Parathyroid adenoma (tissue), 2 donors: ENCODE results near the gene SLC25A21.
"Not testable (repeated sequence)": the region's sequence is repeated elsewhere in the genome, so short reads cannot be mapped to it uniquely, and the experiment has no call there.

ENCODE experiments used
- H2AFZ ChIP-seq: fragments of 300-600 bp; sonication (generic); one replicate; pipeline ENCODE4 v1.7.0; 2017; ENCODE audit warnings: antibody characterized with exemption, mild to moderate bottlenecking
- H3K27ac ChIP-seq: fragments of 300-600 bp; sonication (generic); one replicate; pipeline ENCODE4 v1.7.0; 2017
- H3K27me3 ChIP-seq: fragments of 300-600 bp; sonication (generic); one replicate; pipeline ENCODE4 v1.7.0; 2017; ENCODE audit warnings: low read length; ENCODE audit not compliant: control insufficient read depth, insufficient read depth
- H3K36me3 ChIP-seq: fragments of 300-600 bp; sonication (generic); one replicate; pipeline ENCODE4 v1.7.0; 2017; ENCODE audit warnings: low read length; ENCODE audit not compliant: control insufficient read depth, insufficient read depth
- H3K4me1 ChIP-seq: fragments of 300-600 bp; sonication (generic); one replicate; pipeline ENCODE4 v1.7.0; 2017; ENCODE audit warnings: control low read depth
- H3K4me2 ChIP-seq: fragments of 300-600 bp; sonication (generic); one replicate; pipeline ENCODE4 v1.7.0; 2017; ENCODE audit warnings: low read length
- H3K4me3 ChIP-seq: fragments of 300-600 bp; sonication (generic); one replicate; pipeline ENCODE4 v1.7.0; 2017; ENCODE audit warnings: low read depth, low read length
- H3K79me2 ChIP-seq: fragments of 300-600 bp; sonication (generic); one replicate; pipeline ENCODE4 v1.7.0; 2017; ENCODE audit warnings: control low read depth
- H3K9ac ChIP-seq: fragments of 300-600 bp; sonication (generic); one replicate; pipeline ENCODE4 v1.7.0; 2017; ENCODE audit warnings: mild to moderate bottlenecking
- H3K9me3 ChIP-seq: fragments of 300-600 bp; sonication (generic); one replicate; pipeline ENCODE4 v1.7.0; 2017; ENCODE audit warnings: low read length; ENCODE audit not compliant: control insufficient read depth
- TF ChIP-seq, protein P1 (sequence below): fragments of 300-600 bp; sonication (generic); IDR thresholded peaks from one replicate; pipeline ENCODE4 v1.7.0; 2017; ENCODE audit warnings: antibody characterized with exemption, mild to moderate bottlenecking
- donor health status: primary hyperparathyroidism.

Gene SLC25A21

DNA sequence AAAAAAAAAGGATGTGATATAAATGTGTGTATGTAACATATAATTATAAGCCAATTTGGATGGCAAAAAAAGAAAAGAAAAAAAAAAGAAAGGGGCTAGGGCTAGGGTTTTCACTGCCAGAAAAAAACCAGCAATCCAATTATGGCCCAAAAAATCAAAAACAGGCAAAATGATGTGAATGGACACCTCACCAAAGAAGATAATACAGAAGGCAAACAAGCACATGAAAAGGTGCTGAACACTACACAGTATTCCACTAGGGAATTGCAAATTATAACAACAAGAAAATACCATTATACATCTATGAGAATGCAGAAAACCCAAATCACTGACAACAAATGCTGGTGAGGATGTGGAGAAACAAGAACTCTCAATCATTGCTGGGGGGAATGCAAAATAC, 13.3 kb upstream of the SLC25A21 start:
- Histone ChIP-seq H3K36me3 (no peaks in the 10 kb centered on the region), H3K9me3 (no peaks in the 10 kb centered on the region), H3K27ac (no peak overlapping the region), H3K9ac (no peak overlapping the region), H2AFZ (no peak overlapping the region), H3K4me3 (no peak overlapping the region), H3K4me1 (no peaks in the 10 kb centered on the region), H3K79me2 (no peaks in the 10 kb centered on the region), H3K4me2 (no peak overlapping the region), H3K27me3 (no peaks in the 10 kb centered on the region)
- TF ChIP-seq, protein P1, sequence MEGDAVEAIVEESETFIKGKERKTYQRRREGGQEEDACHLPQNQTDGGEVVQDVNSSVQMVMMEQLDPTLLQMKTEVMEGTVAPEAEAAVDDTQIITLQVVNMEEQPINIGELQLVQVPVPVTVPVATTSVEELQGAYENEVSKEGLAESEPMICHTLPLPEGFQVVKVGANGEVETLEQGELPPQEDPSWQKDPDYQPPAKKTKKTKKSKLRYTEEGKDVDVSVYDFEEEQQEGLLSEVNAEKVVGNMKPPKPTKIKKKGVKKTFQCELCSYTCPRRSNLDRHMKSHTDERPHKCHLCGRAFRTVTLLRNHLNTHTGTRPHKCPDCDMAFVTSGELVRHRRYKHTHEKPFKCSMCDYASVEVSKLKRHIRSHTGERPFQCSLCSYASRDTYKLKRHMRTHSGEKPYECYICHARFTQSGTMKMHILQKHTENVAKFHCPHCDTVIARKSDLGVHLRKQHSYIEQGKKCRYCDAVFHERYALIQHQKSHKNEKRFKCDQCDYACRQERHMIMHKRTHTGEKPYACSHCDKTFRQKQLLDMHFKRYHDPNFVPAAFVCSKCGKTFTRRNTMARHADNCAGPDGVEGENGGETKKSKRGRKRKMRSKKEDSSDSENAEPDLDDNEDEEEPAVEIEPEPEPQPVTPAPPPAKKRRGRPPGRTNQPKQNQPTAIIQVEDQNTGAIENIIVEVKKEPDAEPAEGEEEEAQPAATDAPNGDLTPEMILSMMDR = no peak

DNA sequence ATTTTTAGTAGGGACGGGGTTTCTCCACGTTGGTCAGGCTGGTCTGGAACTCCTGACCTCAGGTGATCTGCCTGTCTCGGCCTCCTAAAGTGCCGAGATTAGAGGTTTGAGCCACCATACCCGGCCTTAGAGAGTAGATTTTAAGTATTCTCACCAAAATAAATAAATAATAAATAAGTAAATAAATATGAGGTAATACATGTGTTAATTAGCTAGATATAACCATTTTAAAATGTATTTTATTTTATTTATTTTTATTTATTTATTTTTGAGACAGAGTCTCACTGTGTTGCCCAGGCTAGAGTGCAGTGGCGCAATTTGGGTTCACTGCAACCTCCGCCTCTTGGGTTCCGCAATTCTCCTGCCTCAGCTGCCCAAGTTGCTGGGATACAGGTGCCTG, 12.1 kb upstream of the SLC25A21 start:
- H3K9me3 ChIP-seq, H3K4me2 ChIP-seq, H3K27me3 ChIP-seq, H3K27ac ChIP-seq, H3K79me2 ChIP-seq, H3K36me3 ChIP-seq, H3K4me3 ChIP-seq, H3K9ac ChIP-seq, H2AFZ ChIP-seq, H3K4me1 ChIP-seq: not testable (repeated sequence)

DNA sequence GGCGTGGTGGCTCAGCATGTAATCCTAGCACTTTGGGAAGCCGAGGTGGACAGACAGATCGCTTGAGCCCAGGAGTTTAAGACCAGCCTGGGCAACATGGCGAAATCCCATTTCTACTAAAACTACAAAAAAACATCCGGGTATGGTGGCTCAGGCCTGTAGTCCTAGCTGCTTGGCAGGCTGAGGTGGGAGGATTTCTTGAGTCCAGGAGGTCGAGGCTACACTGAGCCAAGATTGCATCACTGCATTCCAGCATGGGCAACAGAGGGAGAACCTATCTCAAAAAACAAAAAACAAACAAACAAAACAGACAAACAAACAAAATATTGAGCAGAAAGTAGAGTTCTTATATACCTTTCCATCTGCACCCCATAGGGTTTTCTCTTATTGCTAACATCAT, 9.0 kb upstream of the SLC25A21 start:
- Histone ChIP-seq H3K4me2 (no peak overlapping the region), H3K4me1 (no peaks in the 10 kb centered on the region), H3K79me2 (no peaks in the 10 kb centered on the region), H2AFZ (no peak overlapping the region), H3K9me3 (no peaks in the 10 kb centered on the region), H3K9ac (no peak overlapping the region), H3K36me3 (no peaks in the 10 kb centered on the region), H3K4me3 (no peak overlapping the region), H3K27me3 (no peaks in the 10 kb centered on the region), H3K27ac (no peak overlapping the region)
- TF ChIP-seq, protein P1 = no peak

DNA sequence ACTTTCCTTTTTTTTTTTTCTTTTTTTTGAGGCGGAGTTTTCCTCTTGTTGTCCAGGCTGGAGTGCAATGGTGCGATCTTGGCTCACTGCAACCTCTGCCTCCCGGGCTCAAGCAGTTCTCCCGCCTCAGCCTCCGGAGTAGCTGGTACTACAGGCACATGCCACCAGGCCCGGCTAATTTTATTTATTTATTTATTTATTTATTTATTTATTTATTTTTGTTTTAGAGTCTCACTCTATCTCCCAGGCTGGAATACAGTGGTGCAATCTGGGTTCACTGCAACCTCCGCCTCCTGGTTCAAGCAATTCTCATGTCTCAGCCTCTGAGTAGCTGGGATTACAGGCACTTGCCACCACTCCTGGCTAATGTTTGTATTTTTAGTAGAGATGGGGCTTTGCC, 8.5 kb upstream of the SLC25A21 start:
- H3K4me2 ChIP-seq = not testable (repeated sequence)

DNA sequence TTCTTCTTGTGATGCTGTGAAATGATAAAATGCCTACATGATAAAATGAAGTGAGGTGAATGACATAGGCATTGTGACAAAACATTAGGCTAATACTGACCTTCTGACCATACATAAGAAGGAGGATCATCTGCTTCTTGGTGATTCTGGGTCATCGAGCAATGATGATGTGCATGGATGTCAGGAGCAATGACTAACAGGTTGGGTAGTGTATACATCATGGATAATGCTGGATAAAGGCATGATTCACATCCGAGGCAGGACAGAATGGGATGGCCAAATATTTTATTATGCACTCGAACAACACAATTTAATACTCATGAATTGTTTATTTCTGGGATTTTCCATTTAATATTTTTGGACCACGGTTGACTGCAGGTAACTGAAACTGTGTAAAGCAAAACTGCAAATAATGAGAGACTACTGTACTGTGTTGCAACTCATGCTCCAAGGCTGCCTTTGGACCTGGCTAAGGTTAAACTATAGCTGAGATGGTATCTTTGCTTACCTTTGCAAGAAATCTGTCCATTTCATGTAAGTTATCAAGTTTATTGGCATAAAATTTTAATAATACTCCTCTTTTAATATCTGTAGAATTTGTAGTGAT, 7.6 kb upstream of the SLC25A21 start:
- Histone ChIP-seq H3K9me3 (no peaks in the 10 kb centered on the region), H3K4me2 (no peak overlapping the region), H2AFZ (no peak overlapping the region)

More for the DNA sequence above, 8.5 kb upstream of the SLC25A21 start:
- H2AFZ ChIP-seq, H3K36me3 ChIP-seq, H3K4me3 ChIP-seq, H3K79me2 ChIP-seq, H3K9ac ChIP-seq, H3K27me3 ChIP-seq, H3K27ac ChIP-seq, H3K9me3 ChIP-seq, H3K4me1 ChIP-seq: not testable (repeated sequence)

More for the DNA sequence above, 7.6 kb upstream of the SLC25A21 start:
- TF ChIP-seq, protein P1 = no peak
- H3K36me3 ChIP-seq = no peaks in the 10 kb centered on the region
- H3K4me1 ChIP-seq = no peaks in the 10 kb centered on the region
- no peak overlapping the region for H3K27ac ChIP-seq
- no peak overlapping the region for H3K9ac ChIP-seq
- no peaks in the 10 kb centered on the region for H3K79me2 ChIP-seq
- H3K4me3 ChIP-seq = no peak overlapping the region
- no peaks in the 10 kb centered on the region for H3K27me3 ChIP-seq
